Stomach smooth muscle (tissue), 2 donors: ENCODE data around the gene FMN1.

Experiments
- H3K27ac ChIP-seq: one replicate; pipeline ENCODE4 v1.7.0; 2013; ENCODE audit warnings: mild to moderate bottlenecking, low read length, inconsistent platforms
- H3K27me3 ChIP-seq, 2 donors: one replicate each; pipeline ENCODE4 v1.7.0; 2013; ENCODE audit warnings: low read length in 2 of 2; ENCODE audit not compliant: insufficient read depth in 2 of 2, control insufficient read depth in 1 of 2
- H3K36me3 ChIP-seq, 2 donors: one replicate each; pipeline ENCODE4 v1.7.0; 2013; ENCODE audit warnings: low read length in 2 of 2; ENCODE audit not compliant: control insufficient read depth in 2 of 2, insufficient read depth in 2 of 2
- H3K4me1 ChIP-seq: one replicate; pipeline ENCODE4 v1.7.0; 2013; ENCODE audit warnings: low read length; ENCODE audit not compliant: control insufficient read depth, insufficient read depth
- H3K4me3 ChIP-seq, 2 donors: one replicate each; pipeline ENCODE4 v1.7.0; 2013; ENCODE audit warnings: low read length in 2 of 2
- H3K9ac ChIP-seq, 2 donors: one replicate each; pipeline ENCODE4 v1.7.0; 2013; ENCODE audit warnings: low read length in 2 of 2, mild to moderate bottlenecking in 1 of 2
- H3K9me3 ChIP-seq, 2 donors: one replicate each; pipeline ENCODE4 v1.7.0; 2013; ENCODE audit warnings: low read length in 2 of 2; ENCODE audit not compliant: control insufficient read depth in 2 of 2
- donor health status: healthy.
- donor health status: Pancreatic carcinoma.

FMN1 gene

GRCh38 chr15:33119865-33120264 is 74.6 kb downstream of the FMN1 start:
- H3K9ac ChIP-seq = no peak overlapping the region
- H3K9me3 ChIP-seq = no peaks in the 10 kb centered on the region
- H3K36me3 ChIP-seq = no peaks in the 10 kb centered on the region
- no peaks in the 10 kb centered on the region for H3K4me1 ChIP-seq
- no peaks in the 10 kb centered on the region for H3K27me3 ChIP-seq
- no peak overlapping the region for H3K27ac ChIP-seq
- H3K4me3 ChIP-seq = no peak overlapping the region

- Histone ChIP-seq H3K9me3 (no peaks in the 10 kb centered on the region), H3K27me3 (no peaks in the 10 kb centered on the region), H3K4me1 (no peaks in the 10 kb centered on the region), H3K9ac (no peak overlapping the region), H3K4me3 (no peak overlapping the region), H3K36me3 (no peaks in the 10 kb centered on the region), H3K27ac (no peak overlapping the region)
Observed at GRCh38 chr15:33119273-33119672, 75.2 kb downstream of the FMN1 start.

- Histone ChIP-seq H3K27me3 (no peaks in the 10 kb centered on the region), H3K9ac (no peak overlapping the region), H3K4me3 (no peak overlapping the region), H3K27ac (no peak overlapping the region), H3K4me1 (no peaks in the 10 kb centered on the region), H3K9me3 (no peaks in the 10 kb centered on the region), H3K36me3 (no peaks in the 10 kb centered on the region)
Observed at GRCh38 chr15:33116198-33116597, 78.3 kb downstream of the FMN1 start.

GRCh38 chr15:33115191-33115861 is 79.2 kb downstream of the FMN1 start:
- no peak overlapping the region for H3K4me3 ChIP-seq
- H3K27me3 ChIP-seq = no peaks in the 10 kb centered on the region
- H3K4me1 ChIP-seq = no peaks in the 10 kb centered on the region
- no peaks in the 10 kb centered on the region for H3K36me3 ChIP-seq
- no peaks in the 10 kb centered on the region for H3K9me3 ChIP-seq
- no peak overlapping the region for H3K27ac ChIP-seq
- H3K9ac ChIP-seq = no peak overlapping the region

- Histone ChIP-seq H3K9ac (no peak overlapping the region), H3K36me3 (no peaks in the 10 kb centered on the region), H3K9me3 (no peaks in the 10 kb centered on the region), H3K4me1 (no peaks in the 10 kb centered on the region), H3K27me3 (no peaks in the 10 kb centered on the region), H3K4me3 (no peak overlapping the region), H3K27ac (no peak overlapping the region)
Observed at GRCh38 chr15:33114374-33114717, 80.2 kb downstream of the FMN1 start.

GRCh38 chr15:33113666-33114373 is 80.7 kb downstream of the FMN1 start:
- Histone ChIP-seq H3K36me3 (no peaks in the 10 kb centered on the region), H3K9me3 (no peaks in the 10 kb centered on the region), H3K4me3 (no peak overlapping the region), H3K4me1 (no peaks in the 10 kb centered on the region), H3K27ac (no peak overlapping the region), H3K27me3 (no peaks in the 10 kb centered on the region), H3K9ac (no peak overlapping the region)

- H3K36me3 ChIP-seq = no peaks in the 10 kb centered on the region
- no peaks in the 10 kb centered on the region for H3K9me3 ChIP-seq
- no peaks in the 10 kb centered on the region for H3K4me1 ChIP-seq
- H3K27ac ChIP-seq = no peak overlapping the region
- H3K4me3 ChIP-seq = no peak overlapping the region
- H3K27me3 ChIP-seq = no peaks in the 10 kb centered on the region
- no peak overlapping the region for H3K9ac ChIP-seq
Observed at GRCh38 chr15:33112541-33113105, 81.9 kb downstream of the FMN1 start.

- no peaks in the 10 kb centered on the region for H3K36me3 ChIP-seq
- no peak overlapping the region for H3K9ac ChIP-seq
- no peaks in the 10 kb centered on the region for H3K9me3 ChIP-seq
- H3K4me3 ChIP-seq = no peak overlapping the region
- H3K27me3 ChIP-seq = no peaks in the 10 kb centered on the region
- no peak overlapping the region for H3K27ac ChIP-seq
- no peaks in the 10 kb centered on the region for H3K4me1 ChIP-seq
Observed at GRCh38 chr15:33111041-33111451, 83.5 kb downstream of the FMN1 start.

- H3K9ac ChIP-seq = no peak overlapping the region
- H3K36me3 ChIP-seq = no peaks in the 10 kb centered on the region
- H3K4me3 ChIP-seq = no peak overlapping the region
- no peak overlapping the region for H3K27ac ChIP-seq
- no peaks in the 10 kb centered on the region for H3K9me3 ChIP-seq
- H3K4me1 ChIP-seq = no peaks in the 10 kb centered on the region
- H3K27me3 ChIP-seq = no peaks in the 10 kb centered on the region
Observed at GRCh38 chr15:33109345-33109744, 85.2 kb downstream of the FMN1 start.

- no peaks in the 10 kb centered on the region for H3K36me3 ChIP-seq
- H3K4me3 ChIP-seq = no peak overlapping the region
- no peaks in the 10 kb centered on the region for H3K9me3 ChIP-seq
- H3K4me1 ChIP-seq = no peaks in the 10 kb centered on the region
- no peak overlapping the region for H3K9ac ChIP-seq
- H3K27ac ChIP-seq = no peak overlapping the region
- no peaks in the 10 kb centered on the region for H3K27me3 ChIP-seq
Observed at GRCh38 chr15:33108518-33108917, 86.0 kb downstream of the FMN1 start.

GRCh38 chr15:33107950-33108349 is 86.6 kb downstream of the FMN1 start:
- H3K4me1 ChIP-seq = no peaks in the 10 kb centered on the region
- H3K4me3 ChIP-seq = no peak overlapping the region
- H3K9ac ChIP-seq = no peak overlapping the region
- no peaks in the 10 kb centered on the region for H3K36me3 ChIP-seq
- no peak overlapping the region for H3K27ac ChIP-seq
- no peaks in the 10 kb centered on the region for H3K9me3 ChIP-seq
- H3K27me3 ChIP-seq = no peaks in the 10 kb centered on the region
